Parathyroid adenoma (tissue), 2 donors: Measurements from ENCODE around the gene GXYLT2.

Experiments used
- H2AFZ ChIP-seq: fragments of 300-600 bp; sonication (generic); one replicate; pipeline ENCODE4 v1.7.0; 2017; ENCODE audit warnings: antibody characterized with exemption, mild to moderate bottlenecking
- H3K27ac ChIP-seq: fragments of 300-600 bp; sonication (generic); one replicate; pipeline ENCODE4 v1.7.0; 2017
- H3K27me3 ChIP-seq: fragments of 300-600 bp; sonication (generic); one replicate; pipeline ENCODE4 v1.7.0; 2017; ENCODE audit warnings: low read length; ENCODE audit not compliant: control insufficient read depth, insufficient read depth
- H3K36me3 ChIP-seq: fragments of 300-600 bp; sonication (generic); one replicate; pipeline ENCODE4 v1.7.0; 2017; ENCODE audit warnings: low read length; ENCODE audit not compliant: control insufficient read depth, insufficient read depth
- H3K4me1 ChIP-seq: fragments of 300-600 bp; sonication (generic); one replicate; pipeline ENCODE4 v1.7.0; 2017; ENCODE audit warnings: control low read depth
- H3K4me2 ChIP-seq: fragments of 300-600 bp; sonication (generic); one replicate; pipeline ENCODE4 v1.7.0; 2017; ENCODE audit warnings: low read length
- H3K4me3 ChIP-seq: fragments of 300-600 bp; sonication (generic); one replicate; pipeline ENCODE4 v1.7.0; 2017; ENCODE audit warnings: low read depth, low read length
- H3K79me2 ChIP-seq: fragments of 300-600 bp; sonication (generic); one replicate; pipeline ENCODE4 v1.7.0; 2017; ENCODE audit warnings: control low read depth
- H3K9ac ChIP-seq: fragments of 300-600 bp; sonication (generic); one replicate; pipeline ENCODE4 v1.7.0; 2017; ENCODE audit warnings: mild to moderate bottlenecking
- H3K9me3 ChIP-seq: fragments of 300-600 bp; sonication (generic); one replicate; pipeline ENCODE4 v1.7.0; 2017; ENCODE audit warnings: low read length; ENCODE audit not compliant: control insufficient read depth
- CTCF ChIP-seq: fragments of 300-600 bp; sonication (generic); IDR thresholded peaks from one replicate; pipeline ENCODE4 v1.7.0; 2017; ENCODE audit warnings: antibody characterized with exemption, mild to moderate bottlenecking
- donor health status: primary hyperparathyroidism.

The GXYLT2 gene

DNA sequence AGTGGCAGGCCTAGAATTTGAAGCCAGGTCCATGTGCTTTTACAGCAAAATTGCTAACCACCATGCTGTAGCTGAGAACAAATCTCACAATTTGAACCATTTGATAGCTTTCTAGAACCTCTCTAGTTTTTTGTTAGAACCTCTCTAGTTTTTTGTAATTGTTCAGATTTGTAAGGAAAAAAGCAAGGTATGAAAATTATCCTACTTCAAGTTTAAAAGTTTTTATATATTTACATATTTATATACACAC, 9.8 kb downstream of the GXYLT2 start:
- no peak overlapping the region for H3K4me2 ChIP-seq
- H3K27ac ChIP-seq: no peak overlapping the region
- no peak overlapping the region for H2AFZ ChIP-seq
- H3K4me3 ChIP-seq: no peak overlapping the region
- TF ChIP-seq CTCF: no peak
- H3K79me2 ChIP-seq: no peaks in the 10 kb centered on the region
- H3K4me1 ChIP-seq: no peaks in the 10 kb centered on the region
- no peaks in the 10 kb centered on the region for H3K36me3 ChIP-seq
- no peak overlapping the region for H3K9ac ChIP-seq
- no peaks in the 10 kb centered on the region for H3K27me3 ChIP-seq
- no peaks in the 10 kb centered on the region for H3K9me3 ChIP-seq

GRCh38 chr3:72899349-72899765, 11.5 kb downstream of the GXYLT2 start:
- H2AFZ ChIP-seq: no peak overlapping the region
- no peaks in the 10 kb centered on the region for H3K27me3 ChIP-seq
- no peaks in the 10 kb centered on the region for H3K36me3 ChIP-seq
- no peak overlapping the region for H3K9ac ChIP-seq
- TF ChIP-seq CTCF: no peak
- H3K4me1 ChIP-seq: no peaks in the 10 kb centered on the region
- H3K4me3 ChIP-seq: no peak overlapping the region
- H3K9me3 ChIP-seq: no peaks in the 10 kb centered on the region
- H3K4me2 ChIP-seq: no peak overlapping the region
- no peak overlapping the region for H3K27ac ChIP-seq
- no peaks in the 10 kb centered on the region for H3K79me2 ChIP-seq

DNA sequence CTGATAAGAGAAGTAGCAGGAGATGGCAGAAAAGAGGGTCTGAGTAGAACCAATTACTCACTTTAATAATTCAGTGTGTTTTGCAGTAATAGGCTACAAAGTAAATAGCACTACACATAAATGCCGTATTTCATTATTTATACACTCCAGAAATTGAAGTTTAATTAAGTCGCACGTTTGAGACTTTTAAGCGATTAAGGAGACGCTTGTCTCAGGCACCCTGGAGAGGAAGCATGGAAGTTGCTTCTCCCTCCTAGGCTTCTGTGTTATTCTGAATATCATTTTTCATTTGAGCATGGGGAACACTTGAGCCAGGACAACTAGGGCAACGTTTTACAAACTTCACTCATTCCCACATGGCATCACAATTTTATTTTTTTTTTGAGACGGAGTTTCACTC, 12.2 kb downstream of the GXYLT2 start:
- no peaks in the 10 kb centered on the region for H3K4me1 ChIP-seq
- no peak overlapping the region for H3K4me3 ChIP-seq
- H3K36me3 ChIP-seq: no peaks in the 10 kb centered on the region
- TF ChIP-seq CTCF: no peak
- H3K9ac ChIP-seq: no peak overlapping the region
- no peaks in the 10 kb centered on the region for H3K27me3 ChIP-seq
- H3K9me3 ChIP-seq: no peaks in the 10 kb centered on the region
- no peak overlapping the region for H3K27ac ChIP-seq
- H3K4me2 ChIP-seq: no peak overlapping the region
- no peak overlapping the region for H2AFZ ChIP-seq
- no peaks in the 10 kb centered on the region for H3K79me2 ChIP-seq

- Histone ChIP-seq H3K79me2 (no peaks in the 10 kb centered on the region), H3K27ac (no peak overlapping the region), H2AFZ (no peak overlapping the region), H3K4me3 (no peak overlapping the region), H3K9ac (no peak overlapping the region), H3K27me3 (no peaks in the 10 kb centered on the region), H3K4me1 (no peaks in the 10 kb centered on the region), H3K4me2 (no peak overlapping the region), H3K9me3 (no peaks in the 10 kb centered on the region), H3K36me3 (no peaks in the 10 kb centered on the region)
- TF ChIP-seq CTCF: no peak
Measured at GRCh38 chr3:72901840-72902239, 14.0 kb downstream of the GXYLT2 start.

DNA sequence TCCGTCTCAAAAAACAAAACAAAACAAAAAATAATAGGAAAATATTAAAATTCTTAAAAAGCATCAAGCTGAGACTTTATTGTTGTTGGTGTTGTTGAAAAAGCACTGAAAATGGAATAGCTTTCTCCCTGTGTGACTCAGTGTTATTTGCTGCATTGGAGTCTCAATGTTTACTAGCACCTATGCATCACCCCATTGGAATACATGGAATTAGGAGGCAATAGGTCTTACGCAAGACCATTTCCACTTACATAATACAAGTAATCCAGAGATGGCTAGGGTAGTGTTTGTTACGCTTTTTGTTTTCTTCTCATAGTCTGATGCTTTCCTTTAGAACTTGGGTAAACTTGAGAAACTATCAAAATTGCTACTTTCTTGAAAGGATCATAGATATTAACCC, 15.2 kb downstream of the GXYLT2 start:
- Histone ChIP-seq H3K79me2 (no peaks in the 10 kb centered on the region), H3K9me3 (no peaks in the 10 kb centered on the region), H3K4me2 (no peak overlapping the region), H2AFZ (no peak overlapping the region), H3K36me3 (no peaks in the 10 kb centered on the region), H3K27ac (no peak overlapping the region), H3K27me3 (no peaks in the 10 kb centered on the region), H3K4me1 (no peaks in the 10 kb centered on the region), H3K4me3 (no peak overlapping the region), H3K9ac (no peak overlapping the region)
- TF ChIP-seq CTCF: no peak
